ENCODE measurements around the gene PSEN1.

The PSEN1 gene

GRCh38 chr14:73264080-73264884, 128.0 kb downstream of the PSEN1 start:
- H3K9me3 ChIP-seq (ENCODE audit: control insufficient read depth, insufficient read depth, low read length), result no peaks in the 10 kb centered on the region
- no peak overlapping the region for H3K4me2 ChIP-seq (ENCODE audit: low read length)
- TF ChIP-seq CTCF (IDR thresholded peaks at IDR 0.05; ENCODE audit: low read depth, low read length, poor library complexity, severe bottlenecking), result no peak
- no peak for TF ChIP-seq EZH2phosphoT487 (IDR thresholded peaks at IDR 0.05; ENCODE audit: borderline replicate concordance, low read length)
- H4K20me1 ChIP-seq (ENCODE audit: control insufficient read depth, insufficient read depth, low read depth, low read length), result no peaks in the 10 kb centered on the region
- no peaks in the 10 kb centered on the region for H3K9me2 ChIP-seq (replicated peaks; ENCODE audit: control insufficient read depth, low read length)
- H3K79me2 ChIP-seq (ENCODE audit: control insufficient read depth, low read length), result no peaks in the 10 kb centered on the region
- H3K36me3 ChIP-seq (ENCODE audit: control insufficient read depth, low read length), result no peaks in the 10 kb centered on the region
- peaks cover under 1% of the 10 kb centered on the region for H3K4me1 ChIP-seq (ENCODE audit: control insufficient read depth, low read length)
- H3K4me3 ChIP-seq (ENCODE audit: low read length), result no peak overlapping the region
- no peaks in the 10 kb centered on the region for H3F3A ChIP-seq (ENCODE audit: control insufficient read depth, insufficient read depth)
- no peak overlapping the region for H3K27ac ChIP-seq (ENCODE audit: low read depth, low read length)
- no peaks in the 10 kb centered on the region for H3K27me3 ChIP-seq (ENCODE audit: control insufficient read depth, low read length)

GRCh38 chr14:73264885-73265720, 128.8 kb downstream of the PSEN1 start:
- Histone ChIP-seq H3K27ac (ENCODE audit: low read depth, low read length) (no peak overlapping the region), H3F3A (ENCODE audit: control insufficient read depth, insufficient read depth) (no peaks in the 10 kb centered on the region), H3K79me2 (ENCODE audit: control insufficient read depth, low read length) (no peaks in the 10 kb centered on the region), H3K27me3 (ENCODE audit: control insufficient read depth, low read length) (no peaks in the 10 kb centered on the region), H4K20me1 (ENCODE audit: control insufficient read depth, insufficient read depth, low read depth, low read length) (no peaks in the 10 kb centered on the region), H3K4me3 (ENCODE audit: low read length) (no peak overlapping the region), H3K9me2 (replicated peaks; ENCODE audit: control insufficient read depth, low read length) (no peaks in the 10 kb centered on the region), H3K4me1 (ENCODE audit: control insufficient read depth, low read length) (peaks cover 8% of the 10 kb centered on the region), H3K36me3 (ENCODE audit: control insufficient read depth, low read length) (no peaks in the 10 kb centered on the region), H3K4me2 (ENCODE audit: low read length) (no peak overlapping the region), H3K9me3 (ENCODE audit: control insufficient read depth, insufficient read depth, low read length) (no peaks in the 10 kb centered on the region)
- TF ChIP-seq EZH2phosphoT487 (IDR thresholded peaks at IDR 0.05; ENCODE audit: borderline replicate concordance, low read length), result no peak
- no peak for TF ChIP-seq CTCF (IDR thresholded peaks at IDR 0.05; ENCODE audit: low read depth, low read length, poor library complexity, severe bottlenecking)

- Histone ChIP-seq H3K79me2 (ENCODE audit: control insufficient read depth, low read length) (no peaks in the 10 kb centered on the region), H3K4me2 (ENCODE audit: low read length) (no peak overlapping the region), H3K4me1 (ENCODE audit: control insufficient read depth, low read length) (peaks cover 14% of the 10 kb centered on the region), H3F3A (ENCODE audit: control insufficient read depth, insufficient read depth) (no peaks in the 10 kb centered on the region), H3K9me2 (replicated peaks; ENCODE audit: control insufficient read depth, low read length) (no peaks in the 10 kb centered on the region), H3K9me3 (ENCODE audit: control insufficient read depth, insufficient read depth, low read length) (no peaks in the 10 kb centered on the region), H3K4me3 (ENCODE audit: low read length) (no peak overlapping the region), H3K36me3 (ENCODE audit: control insufficient read depth, low read length) (no peaks in the 10 kb centered on the region), H4K20me1 (ENCODE audit: control insufficient read depth, insufficient read depth, low read depth, low read length) (no peaks in the 10 kb centered on the region), H3K27me3 (ENCODE audit: control insufficient read depth, low read length) (no peaks in the 10 kb centered on the region), H3K27ac (ENCODE audit: low read depth, low read length) (no peak overlapping the region)
- TF ChIP-seq CTCF (IDR thresholded peaks at IDR 0.05; ENCODE audit: low read depth, low read length, poor library complexity, severe bottlenecking) (no peak), EZH2phosphoT487 (IDR thresholded peaks at IDR 0.05; ENCODE audit: borderline replicate concordance, low read length) (no peak)
These were observed 129.4 kb downstream of the PSEN1 start for GRCh38 chr14:73265721-73266046.
